ENCODE data around the gene MEIOSIN.

Gene MEIOSIN

GRCh38 chr19:45800070-45800553 is 66.9 kb downstream of the MEIOSIN start:
- no peak overlapping the region for H3K27ac ChIP-seq (ENCODE audit: low read depth in 2 of 2, low read length in 2 of 2)
- no peaks in the 10 kb centered on the region for H3K36me3 ChIP-seq (ENCODE audit: control insufficient read depth in 2 of 2, insufficient read depth in 2 of 2, low read length in 2 of 2)
- H3K4me3 ChIP-seq (ENCODE audit: low read length in 2 of 2), result no peak overlapping the region
- H3K27me3 ChIP-seq (ENCODE audit: control insufficient read depth in 2 of 2, insufficient read depth in 2 of 2, low read length in 2 of 2), result no peaks in the 10 kb centered on the region
- H3K9me3 ChIP-seq (ENCODE audit: control insufficient read depth in 2 of 2, low read length in 2 of 2), result no peaks in the 10 kb centered on the region
- H3K4me1 ChIP-seq (ENCODE audit: control insufficient read depth in 2 of 2, insufficient read depth in 2 of 2, low read length in 2 of 2), result peaks cover 0 to 2% of the 10 kb centered on the region in 2 donors
- H3K9ac ChIP-seq (ENCODE audit: low read depth in 1 of 2, low read length in 2 of 2), result no peak overlapping the region

- H3K36me3 ChIP-seq (ENCODE audit: control insufficient read depth in 2 of 2, insufficient read depth in 2 of 2, low read length in 2 of 2), result no peaks in the 10 kb centered on the region
- H3K4me3 ChIP-seq (ENCODE audit: low read length in 2 of 2), result no peak overlapping the region
- no peaks in the 10 kb centered on the region for H3K9me3 ChIP-seq (ENCODE audit: control insufficient read depth in 2 of 2, low read length in 2 of 2)
- no peaks in the 10 kb centered on the region for H3K27me3 ChIP-seq (ENCODE audit: control insufficient read depth in 2 of 2, insufficient read depth in 2 of 2, low read length in 2 of 2)
- H3K4me1 ChIP-seq (ENCODE audit: control insufficient read depth in 2 of 2, insufficient read depth in 2 of 2, low read length in 2 of 2), result peaks cover 0 to 2% of the 10 kb centered on the region in 2 donors
- H3K27ac ChIP-seq (ENCODE audit: low read depth in 2 of 2, low read length in 2 of 2), result no peak overlapping the region
- no peak overlapping the region for H3K9ac ChIP-seq (ENCODE audit: low read depth in 1 of 2, low read length in 2 of 2)
These were observed 68.5 kb downstream of the MEIOSIN start for GRCh38 chr19:45801603-45802175.

GRCh38 chr19:45804140-45804958 is 71.1 kb downstream of the MEIOSIN start:
- Histone ChIP-seq H3K27ac (ENCODE audit: low read depth in 2 of 2, low read length in 2 of 2) (no peak overlapping the region), H3K4me1 (ENCODE audit: control insufficient read depth in 2 of 2, insufficient read depth in 2 of 2, low read length in 2 of 2) (no peaks in the 10 kb centered on the region), H3K4me3 (ENCODE audit: low read length in 2 of 2) (no peak overlapping the region), H3K9me3 (ENCODE audit: control insufficient read depth in 2 of 2, low read length in 2 of 2) (no peaks in the 10 kb centered on the region), H3K9ac (ENCODE audit: low read depth in 1 of 2, low read length in 2 of 2) (no peak overlapping the region), H3K36me3 (ENCODE audit: control insufficient read depth in 2 of 2, insufficient read depth in 2 of 2, low read length in 2 of 2) (no peaks in the 10 kb centered on the region), H3K27me3 (ENCODE audit: control insufficient read depth in 2 of 2, insufficient read depth in 2 of 2, low read length in 2 of 2) (no peaks in the 10 kb centered on the region)

- Histone ChIP-seq H3K27ac (ENCODE audit: low read depth in 2 of 2, low read length in 2 of 2) (no peak overlapping the region), H3K9ac (ENCODE audit: low read depth in 1 of 2, low read length in 2 of 2) (no peak overlapping the region), H3K4me3 (ENCODE audit: low read length in 2 of 2) (no peak overlapping the region), H3K4me1 (ENCODE audit: control insufficient read depth in 2 of 2, insufficient read depth in 2 of 2, low read length in 2 of 2) (peaks cover 0 to 4% of the 10 kb centered on the region in 2 donors), H3K36me3 (ENCODE audit: control insufficient read depth in 2 of 2, insufficient read depth in 2 of 2, low read length in 2 of 2) (no peaks in the 10 kb centered on the region), H3K9me3 (ENCODE audit: control insufficient read depth in 2 of 2, low read length in 2 of 2) (no peaks in the 10 kb centered on the region), H3K27me3 (ENCODE audit: control insufficient read depth in 2 of 2, insufficient read depth in 2 of 2, low read length in 2 of 2) (no peaks in the 10 kb centered on the region)
These were observed 71.7 kb downstream of the MEIOSIN start for GRCh38 chr19:45804959-45805230.

- H3K4me3 ChIP-seq (ENCODE audit: low read length in 2 of 2), result no peak overlapping the region
- peaks cover 0 to 4% of the 10 kb centered on the region in 2 donors for H3K4me1 ChIP-seq (ENCODE audit: control insufficient read depth in 2 of 2, insufficient read depth in 2 of 2, low read length in 2 of 2)
- H3K9me3 ChIP-seq (ENCODE audit: control insufficient read depth in 2 of 2, low read length in 2 of 2), result no peaks in the 10 kb centered on the region
- no peak overlapping the region for H3K9ac ChIP-seq (ENCODE audit: low read depth in 1 of 2, low read length in 2 of 2)
- H3K36me3 ChIP-seq (ENCODE audit: control insufficient read depth in 2 of 2, insufficient read depth in 2 of 2, low read length in 2 of 2), result no peaks in the 10 kb centered on the region
- H3K27me3 ChIP-seq (ENCODE audit: control insufficient read depth in 2 of 2, insufficient read depth in 2 of 2, low read length in 2 of 2), result no peaks in the 10 kb centered on the region
- H3K27ac ChIP-seq (ENCODE audit: low read depth in 2 of 2, low read length in 2 of 2), result no peak overlapping the region
These were observed 72.5 kb downstream of the MEIOSIN start for GRCh38 chr19:45805719-45806118.

GRCh38 chr19:45809643-45810159 is 76.5 kb downstream of the MEIOSIN start:
- Histone ChIP-seq H3K9me3 (ENCODE audit: control insufficient read depth in 2 of 2, low read length in 2 of 2) (no peaks in the 10 kb centered on the region), H3K27ac (ENCODE audit: low read depth in 2 of 2, low read length in 2 of 2) (no peak overlapping the region), H3K36me3 (ENCODE audit: control insufficient read depth in 2 of 2, insufficient read depth in 2 of 2, low read length in 2 of 2) (peaks cover 0 to 1% of the 10 kb centered on the region in 2 donors), H3K4me1 (ENCODE audit: control insufficient read depth in 2 of 2, insufficient read depth in 2 of 2, low read length in 2 of 2) (peaks cover 0 to 4% of the 10 kb centered on the region in 2 donors), H3K4me3 (ENCODE audit: low read length in 2 of 2) (no peak overlapping the region), H3K27me3 (ENCODE audit: control insufficient read depth in 2 of 2, insufficient read depth in 2 of 2, low read length in 2 of 2) (no peaks in the 10 kb centered on the region), H3K9ac (ENCODE audit: low read depth in 1 of 2, low read length in 2 of 2) (no peak overlapping the region)

- Histone ChIP-seq H3K4me3 (ENCODE audit: low read length in 2 of 2) (no peak overlapping the region), H3K27ac (ENCODE audit: low read depth in 2 of 2, low read length in 2 of 2) (no peak overlapping the region), H3K4me1 (ENCODE audit: control insufficient read depth in 2 of 2, insufficient read depth in 2 of 2, low read length in 2 of 2) (peaks cover 0 to 6% of the 10 kb centered on the region in 2 donors), H3K36me3 (ENCODE audit: control insufficient read depth in 2 of 2, insufficient read depth in 2 of 2, low read length in 2 of 2) (peaks cover 0 to 2% of the 10 kb centered on the region in 2 donors), H3K27me3 (ENCODE audit: control insufficient read depth in 2 of 2, insufficient read depth in 2 of 2, low read length in 2 of 2) (no peaks in the 10 kb centered on the region), H3K9ac (ENCODE audit: low read depth in 1 of 2, low read length in 2 of 2) (no peak overlapping the region), H3K9me3 (ENCODE audit: control insufficient read depth in 2 of 2, low read length in 2 of 2) (no peaks in the 10 kb centered on the region)
These were observed 79.1 kb downstream of the MEIOSIN start for GRCh38 chr19:45812297-45812696.

Measured in mucosa of rectum (tissue), 2 donors.